Activated naive CD8-positive, alpha-beta T cell treated with anti-CD3 and anti-CD28 coated beads, Interleukin-2, amount 50 U/mL, for 24 hours (primary cell): ENCODE results near the gene SCT.

Experiments used
- ATAC-seq: fragments of 150-1000 bp; cut with Tn5 transposase; one replicate; pipeline ENCODE4 v1.10.0; 2021
- DNase-seq: peaks from one replicate; pipeline ENCODE4 v3.0.0; 2021
- H3K27ac Mint-ChIP-seq: one replicate; pipeline ENCODE4 v1.8.0; 2021; ENCODE audit warnings: mild to moderate bottlenecking, mixed read lengths
- H3K27me3 Mint-ChIP-seq: one replicate; pipeline ENCODE4 v1.8.0; 2021; ENCODE audit warnings: mixed read lengths
- H3K36me3 Mint-ChIP-seq: one replicate; pipeline ENCODE4 v1.8.0; 2021; ENCODE audit warnings: low read depth, mixed read lengths
- H3K4me1 Mint-ChIP-seq: one replicate; pipeline ENCODE4 v1.8.0; 2021; ENCODE audit warnings: mixed read lengths
- H3K4me3 Mint-ChIP-seq: one replicate; pipeline ENCODE4 v1.8.0; 2021; ENCODE audit warnings: mild to moderate bottlenecking, moderate library complexity, mixed read lengths
- H3K9me3 Mint-ChIP-seq: one replicate; pipeline ENCODE4 v1.8.0; 2021; ENCODE audit warnings: mixed read lengths

SCT gene

DNA sequence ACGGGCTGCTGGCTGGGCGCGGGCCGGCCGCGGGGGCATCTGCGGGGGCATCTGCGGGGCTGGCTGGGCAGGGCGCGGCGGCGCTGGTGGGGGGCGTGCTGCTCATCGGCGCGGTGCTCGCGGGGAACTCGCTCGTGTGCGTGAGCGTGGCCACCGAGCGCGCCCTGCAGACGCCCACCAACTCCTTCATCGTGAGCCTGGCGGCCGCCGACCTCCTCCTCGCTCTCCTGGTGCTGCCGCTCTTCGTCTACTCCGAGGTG lies 10.3 kb upstream of the SCT start:
- ATAC-seq (no peak), DNase-seq (no peak)
- Mint-ChIP-seq H3K36me3 (peaks cover 4% of the 10 kb centered on the region), H3K27ac (no peak overlapping the region), H3K4me3 (peak overlapping the region; percentile 8), H3K4me1 (peaks cover 17% of the 10 kb centered on the region), H3K9me3 (no peaks in the 10 kb centered on the region), H3K27me3 (peaks cover 26% of the 10 kb centered on the region)

DNA sequence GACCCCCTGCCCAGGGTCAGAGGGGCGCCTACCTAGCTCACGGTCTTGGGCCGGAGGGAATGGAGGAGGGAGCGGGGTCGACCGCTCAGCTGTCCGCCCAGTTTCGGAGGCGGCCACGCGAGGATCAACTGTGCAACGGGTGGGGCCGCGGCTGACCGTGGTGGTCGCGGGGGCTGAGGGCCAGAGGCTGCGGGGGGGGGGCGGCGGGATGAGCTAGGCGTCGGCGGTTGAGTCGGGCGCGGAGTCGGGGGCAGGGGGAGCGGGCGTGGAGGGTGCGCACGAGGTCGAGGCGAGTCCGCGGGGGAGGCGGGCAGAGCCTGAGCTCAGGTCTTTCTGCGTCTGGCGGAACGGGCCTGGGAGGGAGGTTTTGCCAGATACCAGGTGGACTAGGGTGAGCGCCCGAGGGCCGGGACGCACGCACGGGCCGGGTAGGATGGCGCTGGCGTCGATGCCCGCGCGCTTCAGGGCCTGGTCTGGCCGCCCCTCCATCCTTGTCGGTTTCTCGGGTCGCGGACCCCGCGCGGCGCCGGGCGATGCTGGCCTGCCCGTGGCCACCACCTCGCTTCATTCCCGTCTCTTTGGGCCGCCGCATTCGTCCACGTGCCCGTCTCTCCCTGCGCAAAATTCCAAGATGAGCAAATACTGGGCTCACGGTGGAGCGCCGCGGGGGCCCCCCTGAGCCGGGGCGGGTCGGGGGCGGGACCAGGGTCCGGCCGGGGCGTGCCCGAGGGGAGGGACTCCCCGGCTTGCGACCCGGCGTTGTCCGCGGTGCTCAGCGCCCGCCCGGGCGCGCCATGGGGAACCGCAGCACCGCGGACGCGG lies 9.7 kb upstream of the SCT start, which contains the start of gene DRD4:
DRD4 (plus strand) TSS at position 759 of the 822 bp plus-strand sequence; CDS start at position 795, 36 bp downstream.
- peaks cover 4% of the 10 kb centered on the region for H3K36me3 Mint-ChIP-seq
- peaks cover 26% of the 10 kb centered on the region for H3K27me3 Mint-ChIP-seq
- DNase-seq (no peak), ATAC-seq (no peak)
- H3K27ac Mint-ChIP-seq: no peak within 1 kb of the TSS
- peak within 1 kb of the TSS; percentile 8 for H3K4me3 Mint-ChIP-seq
- no peaks in the 10 kb centered on the region for H3K9me3 Mint-ChIP-seq
- H3K4me1 Mint-ChIP-seq: peaks cover 17% of the 10 kb centered on the region

DNA sequence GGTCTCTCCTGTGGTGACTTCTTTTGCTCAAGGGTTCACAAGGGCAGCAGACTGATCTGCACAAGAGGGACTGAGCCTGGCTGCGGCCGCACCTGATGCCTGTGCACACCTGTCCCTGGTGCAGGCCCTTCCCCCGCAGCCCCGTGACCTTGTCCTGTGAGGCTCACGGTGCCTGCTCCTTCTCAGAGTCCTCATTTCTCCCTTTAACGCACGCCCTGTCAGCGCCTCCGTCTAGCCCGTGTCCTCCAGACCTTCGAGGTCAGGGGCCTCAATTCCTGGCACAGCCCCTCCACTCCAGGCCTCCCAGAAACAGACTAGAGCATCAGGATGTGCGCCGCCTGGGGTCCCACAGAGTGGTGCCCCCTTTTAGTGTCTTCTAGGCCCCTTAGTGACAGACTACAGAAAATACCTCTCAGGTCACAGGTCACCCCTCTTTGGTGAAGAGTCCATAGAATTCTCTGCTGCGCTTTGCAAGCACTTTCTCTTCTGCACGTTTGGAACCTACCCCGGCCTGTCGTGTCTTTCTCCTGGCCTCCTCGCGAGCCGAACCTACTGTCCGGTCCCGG lies 9.0 kb upstream of the SCT start:
- Mint-ChIP-seq H3K27ac (no peak overlapping the region), H3K27me3 (peaks cover 26% of the 10 kb centered on the region), H3K9me3 (no peaks in the 10 kb centered on the region), H3K4me3 (no peak overlapping the region), H3K4me1 (peaks cover 17% of the 10 kb centered on the region), H3K36me3 (peaks cover 4% of the 10 kb centered on the region)
- ATAC-seq: no peak
- no peak for DNase-seq

- ATAC-seq (no peak), DNase-seq (no peak)
- Mint-ChIP-seq H3K27me3 (peaks cover 13% of the 10 kb centered on the region), H3K27ac (no peak overlapping the region), H3K9me3 (no peaks in the 10 kb centered on the region), H3K36me3 (peaks cover 2% of the 10 kb centered on the region), H3K4me1 (peaks cover 26% of the 10 kb centered on the region), H3K4me3 (no peak overlapping the region)
Measured at GRCh38 chr11:630871-631270, 3.9 kb upstream of the SCT start.

GRCh38 chr11:629237-629583 lies 2.2 kb upstream of the SCT start:
- H3K27me3 Mint-ChIP-seq: peaks cover 13% of the 10 kb centered on the region
- H3K9me3 Mint-ChIP-seq: no peaks in the 10 kb centered on the region
- H3K27ac Mint-ChIP-seq: peak overlapping the region; percentile 73
- H3K36me3 Mint-ChIP-seq: peaks cover 2% of the 10 kb centered on the region
- ATAC-seq (peak; percentile 47), DNase-seq (no peak)
- H3K4me3 Mint-ChIP-seq: peak overlapping the region; percentile 22
- peaks cover 23% of the 10 kb centered on the region for H3K4me1 Mint-ChIP-seq

- peak overlapping the region; percentile 22 for H3K4me3 Mint-ChIP-seq
- DNase-seq (no peak), ATAC-seq (no peak)
- peaks cover 13% of the 10 kb centered on the region for H3K27me3 Mint-ChIP-seq
- H3K27ac Mint-ChIP-seq: no peak overlapping the region
- no peaks in the 10 kb centered on the region for H3K9me3 Mint-ChIP-seq
- peaks cover 23% of the 10 kb centered on the region for H3K4me1 Mint-ChIP-seq
- peaks cover 2% of the 10 kb centered on the region for H3K36me3 Mint-ChIP-seq
Measured at GRCh38 chr11:628056-628455, 1.1 kb upstream of the SCT start.

DNA sequence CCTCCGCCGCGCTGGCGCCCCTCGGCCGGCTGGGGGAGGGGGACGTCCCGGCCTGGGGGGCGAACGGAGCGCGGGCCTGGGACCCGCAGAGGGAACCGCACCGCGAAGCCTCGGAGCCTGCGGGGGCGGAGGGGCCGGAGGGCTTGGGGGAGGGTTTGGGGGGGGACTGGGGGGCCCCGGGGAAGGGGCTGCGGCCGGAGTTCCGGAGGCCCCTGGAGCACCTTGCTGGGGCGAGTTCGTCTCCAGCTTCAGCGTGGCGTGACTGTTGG lies 261 bp upstream of the SCT start:
- Mint-ChIP-seq H3K27me3 (peaks cover 13% of the 10 kb centered on the region), H3K9me3 (no peaks in the 10 kb centered on the region), H3K36me3 (peaks cover 2% of the 10 kb centered on the region), H3K4me1 (peaks cover 23% of the 10 kb centered on the region), H3K27ac (no peak overlapping the region), H3K4me3 (no peak overlapping the region)
- ATAC-seq (no peak), DNase-seq (no peak)

GRCh38 chr11:625636-626268 lies 1.2 kb downstream of the SCT start:
- ATAC-seq: no peak

DNA sequence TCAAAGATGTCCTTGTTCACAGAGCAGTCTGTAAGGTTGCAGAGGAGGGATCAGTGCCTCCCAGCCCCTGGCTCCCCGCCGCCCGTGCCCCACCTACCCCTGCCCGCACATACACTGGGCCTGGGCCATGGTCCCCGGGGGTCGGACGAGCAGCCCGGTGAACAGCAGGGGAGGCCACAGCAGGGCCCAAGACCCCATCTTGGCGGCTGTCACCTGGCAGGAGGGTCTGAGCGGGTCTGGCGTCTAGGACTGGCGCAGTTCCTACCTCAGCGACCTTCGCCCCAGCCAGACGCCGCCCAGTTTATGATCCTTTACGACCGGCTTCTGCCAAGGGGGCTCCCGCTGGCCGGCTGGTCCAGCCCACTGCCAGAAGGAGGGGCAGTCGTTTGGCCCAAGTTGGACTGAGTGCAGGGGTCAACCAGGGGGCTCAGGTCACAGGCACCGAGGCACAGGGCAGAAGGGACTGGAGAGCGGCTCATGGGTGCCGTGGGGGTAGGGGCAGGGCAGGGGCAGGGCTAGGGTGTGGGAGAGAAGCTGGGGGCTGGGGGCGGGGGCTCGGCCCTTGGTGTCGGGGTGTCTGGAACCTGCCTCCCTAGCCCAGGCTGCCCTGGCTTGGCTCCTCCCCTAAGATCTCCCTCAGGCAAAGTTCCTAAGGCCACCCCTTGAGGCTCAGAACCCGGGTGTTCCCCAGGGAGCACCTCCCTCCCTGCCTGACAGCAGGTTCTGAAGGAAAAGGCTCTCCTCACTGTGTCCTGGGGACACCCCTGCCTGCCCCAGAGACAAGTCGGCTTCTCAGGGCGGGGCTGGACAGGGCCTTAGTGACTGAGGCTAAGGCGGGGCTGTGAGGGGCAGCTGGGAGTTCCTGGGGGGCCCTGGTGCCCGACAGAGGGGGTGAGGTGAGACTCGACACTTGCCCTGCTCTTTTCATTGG lies 2.0 kb downstream of the SCT start, which contains the start of gene CDHR5:
CDHR5 (minus strand) TSS at position 251 of the 931 bp plus-strand sequence; CDS start at position 198, 53 bp downstream.
- Mint-ChIP-seq H3K4me1 (peaks cover 21% of the 10 kb centered on the region), H3K27ac (no peak within 1 kb of the TSS), H3K9me3 (no peaks in the 10 kb centered on the region), H3K27me3 (peaks cover 13% of the 10 kb centered on the region), H3K4me3 (no peak within 1 kb of the TSS), H3K36me3 (peaks cover 2% of the 10 kb centered on the region)
- no peak for DNase-seq
- no peak for ATAC-seq

More at GRCh38 chr11:625636-626268, 1.2 kb downstream of the SCT start:
- H3K27ac Mint-ChIP-seq: no peak overlapping the region
- H3K9me3 Mint-ChIP-seq: no peaks in the 10 kb centered on the region
- H3K36me3 Mint-ChIP-seq: peaks cover 2% of the 10 kb centered on the region
- H3K4me1 Mint-ChIP-seq: peaks cover 23% of the 10 kb centered on the region
- no peak overlapping the region for H3K4me3 Mint-ChIP-seq
- peaks cover 13% of the 10 kb centered on the region for H3K27me3 Mint-ChIP-seq
- no peak for DNase-seq

- peaks cover 13% of the 10 kb centered on the region for H3K27me3 Mint-ChIP-seq
- H3K4me3 Mint-ChIP-seq: no peak overlapping the region
- no peaks in the 10 kb centered on the region for H3K9me3 Mint-ChIP-seq
- DNase-seq (no peak), ATAC-seq (no peak)
- H3K4me1 Mint-ChIP-seq: peaks cover 15% of the 10 kb centered on the region
- H3K36me3 Mint-ChIP-seq: peaks cover 2% of the 10 kb centered on the region
- no peak overlapping the region for H3K27ac Mint-ChIP-seq
Measured at GRCh38 chr11:623999-624704, 2.8 kb downstream of the SCT start.

- H3K4me1 Mint-ChIP-seq: peaks cover 8% of the 10 kb centered on the region
Measured at GRCh38 chr11:623349-623869, 3.6 kb downstream of the SCT start.

GRCh38 chr11:621838-622237 lies 5.1 kb downstream of the SCT start:
- H3K36me3 Mint-ChIP-seq: no peaks in the 10 kb centered on the region
- H3K9me3 Mint-ChIP-seq: no peaks in the 10 kb centered on the region
- DNase-seq: no peak
- H3K4me3 Mint-ChIP-seq: no peak overlapping the region
- no peak overlapping the region for H3K27ac Mint-ChIP-seq
- no peaks in the 10 kb centered on the region for H3K4me1 Mint-ChIP-seq
- no peaks in the 10 kb centered on the region for H3K27me3 Mint-ChIP-seq
- no peak for ATAC-seq

More at GRCh38 chr11:623349-623869, 3.6 kb downstream of the SCT start:
- Mint-ChIP-seq H3K27me3 (peaks cover 10% of the 10 kb centered on the region), H3K36me3 (peaks cover under 1% of the 10 kb centered on the region), H3K9me3 (no peaks in the 10 kb centered on the region), H3K4me3 (no peak overlapping the region), H3K27ac (no peak overlapping the region)
- ATAC-seq: no peak
- no peak for DNase-seq

- Mint-ChIP-seq H3K27ac (no peak overlapping the region), H3K27me3 (no peaks in the 10 kb centered on the region), H3K4me1 (peaks cover 5% of the 10 kb centered on the region), H3K36me3 (no peaks in the 10 kb centered on the region), H3K4me3 (no peak overlapping the region), H3K9me3 (no peaks in the 10 kb centered on the region)
- ATAC-seq (no peak), DNase-seq (no peak)
Measured at GRCh38 chr11:620935-621814, 5.8 kb downstream of the SCT start.
